ENCODE data around the gene MRPS12.

The MRPS12 gene

DNA sequence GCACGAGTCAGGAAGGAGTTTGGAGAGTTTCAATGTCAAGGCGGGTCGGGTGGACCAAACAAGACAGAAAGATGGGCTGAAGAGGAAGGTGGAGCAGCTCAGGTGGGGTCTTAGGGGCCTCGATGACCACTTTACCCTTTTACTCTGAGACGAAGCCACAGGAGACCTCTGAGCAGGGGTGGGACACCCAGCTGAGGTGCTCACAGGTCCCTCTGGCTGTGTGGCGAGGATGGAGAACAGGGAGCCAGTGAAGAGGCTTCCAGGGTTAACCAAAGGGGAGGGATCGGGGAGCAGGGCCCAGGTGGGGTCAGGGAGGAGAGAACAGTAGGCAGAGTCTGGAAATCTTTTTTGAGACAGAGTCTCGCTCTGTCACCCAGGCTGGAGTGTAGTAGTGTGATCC lies 16.8 kb upstream of the MRPS12 start:
- Histone ChIP-seq H3K36me3 (ENCODE audit: control insufficient read depth, insufficient read depth, low read length) (no peaks in the 10 kb centered on the region), H3K4me1 (ENCODE audit: control insufficient read depth, insufficient read depth, low read length) (no peaks in the 10 kb centered on the region), H3K27me3 (ENCODE audit: control insufficient read depth, insufficient read depth, low read length) (peaks cover 16% of the 10 kb centered on the region), H3K9me3 (ENCODE audit: control insufficient read depth, low read length) (no peaks in the 10 kb centered on the region), H3K9ac (ENCODE audit: low read length) (no peak overlapping the region), H3K4me3 (ENCODE audit: low read length) (no peak overlapping the region)

DNA sequence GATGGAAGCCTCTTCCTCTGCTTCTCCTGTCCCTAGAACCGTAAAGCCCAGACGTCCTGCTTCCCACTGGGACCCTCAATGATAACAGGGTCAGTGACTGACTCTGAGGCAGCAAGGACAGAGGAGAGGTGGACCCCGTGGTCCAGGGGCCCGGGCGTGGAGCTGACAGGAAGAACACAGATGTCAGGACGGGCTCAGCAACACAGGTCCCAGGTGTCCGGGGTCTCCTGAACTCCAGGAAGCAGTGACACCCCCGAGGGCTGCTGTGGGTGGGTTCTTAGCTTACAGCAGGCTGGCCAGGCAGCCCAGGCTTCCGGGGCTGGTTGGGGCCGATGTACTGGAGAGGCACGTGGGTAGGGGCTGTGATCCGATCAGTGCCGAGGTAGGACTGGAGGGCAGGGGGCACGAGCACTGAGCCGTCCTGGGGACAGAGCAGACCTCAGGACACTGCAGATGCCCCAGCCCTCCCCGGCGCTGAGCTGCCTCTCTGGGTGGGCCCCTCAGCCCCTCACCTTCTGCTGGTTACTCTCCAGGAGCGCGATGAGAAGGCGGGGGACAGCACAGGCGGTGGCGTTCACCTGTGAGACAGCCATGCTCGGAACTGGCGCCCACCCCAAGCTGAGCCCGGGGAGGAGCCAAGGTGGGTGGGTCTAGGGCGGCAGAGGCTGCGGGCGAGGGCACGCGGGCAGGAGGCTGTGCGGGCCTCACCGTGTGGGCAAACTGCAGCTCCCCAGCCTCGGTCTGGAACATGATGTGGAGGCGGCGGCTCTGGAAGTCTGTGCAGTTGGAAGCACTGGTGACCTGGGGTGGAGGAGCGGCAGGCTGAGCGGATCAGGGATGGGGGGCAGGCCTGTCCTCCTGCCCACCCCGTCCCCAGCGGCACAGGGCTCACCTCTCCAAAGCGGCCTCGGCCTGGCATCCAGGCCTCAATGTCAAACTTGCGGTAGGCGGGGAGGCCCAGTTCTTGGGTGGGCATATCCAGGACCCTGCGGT lies 15.1 kb upstream of the MRPS12 start:
- no peak overlapping the region for H3K9ac ChIP-seq (ENCODE audit: low read length)

DNA sequence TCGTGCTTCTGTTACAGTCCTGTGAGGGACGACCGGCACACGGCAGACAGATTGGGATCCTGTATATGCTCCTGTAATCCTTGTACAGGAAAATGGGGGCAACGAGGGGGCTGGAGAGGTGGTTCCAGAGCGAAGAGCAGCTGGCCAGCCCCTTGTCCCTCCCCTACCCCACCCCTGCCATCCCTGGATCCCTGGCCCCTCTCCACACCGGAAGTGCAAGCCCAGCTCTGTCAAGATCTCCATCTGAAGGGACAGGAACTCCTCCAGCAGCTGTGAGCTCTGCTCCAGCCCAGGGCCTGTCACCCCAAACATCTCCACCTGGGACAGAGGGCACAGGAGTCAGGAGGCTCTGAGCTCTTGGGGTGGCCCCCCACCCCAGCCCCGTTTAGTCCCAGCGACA lies 13.2 kb upstream of the MRPS12 start:
- H3K9ac ChIP-seq (ENCODE audit: low read length) = no peak overlapping the region
- no peaks in the 10 kb centered on the region for H3K9me3 ChIP-seq (ENCODE audit: control insufficient read depth, low read length)
- H3K4me1 ChIP-seq (ENCODE audit: control insufficient read depth, insufficient read depth, low read length) = no peaks in the 10 kb centered on the region
- no peak overlapping the region for H3K4me3 ChIP-seq (ENCODE audit: low read length)
- H3K27me3 ChIP-seq (ENCODE audit: control insufficient read depth, insufficient read depth, low read length) = peaks cover 1% of the 10 kb centered on the region
- no peaks in the 10 kb centered on the region for H3K36me3 ChIP-seq (ENCODE audit: control insufficient read depth, insufficient read depth, low read length)

More for the DNA sequence above, 15.1 kb upstream of the MRPS12 start:
- no peak overlapping the region for H3K4me3 ChIP-seq (ENCODE audit: low read length)
- H3K9me3 ChIP-seq (ENCODE audit: control insufficient read depth, low read length) = no peaks in the 10 kb centered on the region
- peaks cover 16% of the 10 kb centered on the region for H3K27me3 ChIP-seq (ENCODE audit: control insufficient read depth, insufficient read depth, low read length)
- H3K36me3 ChIP-seq (ENCODE audit: control insufficient read depth, insufficient read depth, low read length) = no peaks in the 10 kb centered on the region
- no peaks in the 10 kb centered on the region for H3K4me1 ChIP-seq (ENCODE audit: control insufficient read depth, insufficient read depth, low read length)

DNA sequence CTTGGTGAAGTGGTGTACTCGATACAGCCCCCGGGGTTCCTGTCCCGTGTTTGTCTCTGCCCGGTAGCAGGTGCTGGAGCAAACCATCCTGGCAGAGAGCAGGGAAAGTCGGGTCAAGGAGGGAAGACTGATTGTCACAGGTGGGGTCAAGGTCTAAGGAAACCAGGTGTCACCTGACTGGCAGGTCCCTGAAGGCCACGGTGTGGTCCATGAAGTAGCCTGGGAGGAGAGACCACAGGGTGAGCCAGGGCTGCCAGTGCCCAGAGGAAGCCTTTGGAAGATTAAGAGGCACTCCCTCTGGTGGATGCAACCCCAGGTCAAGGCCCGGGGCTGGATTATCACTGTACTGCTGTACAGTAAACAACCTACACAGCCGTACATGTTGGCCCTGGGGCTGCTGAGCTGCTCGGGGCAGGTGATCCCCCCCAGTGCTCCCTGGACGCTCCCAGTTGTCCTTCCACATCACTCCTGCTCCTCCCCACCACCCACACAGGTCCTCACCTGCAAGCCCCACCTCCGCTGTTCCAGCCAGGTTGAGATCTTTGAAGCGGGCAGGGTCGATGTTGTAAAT lies 12.7 kb upstream of the MRPS12 start:
- H3K27me3 ChIP-seq (ENCODE audit: control insufficient read depth, insufficient read depth, low read length) = no peaks in the 10 kb centered on the region

DNA sequence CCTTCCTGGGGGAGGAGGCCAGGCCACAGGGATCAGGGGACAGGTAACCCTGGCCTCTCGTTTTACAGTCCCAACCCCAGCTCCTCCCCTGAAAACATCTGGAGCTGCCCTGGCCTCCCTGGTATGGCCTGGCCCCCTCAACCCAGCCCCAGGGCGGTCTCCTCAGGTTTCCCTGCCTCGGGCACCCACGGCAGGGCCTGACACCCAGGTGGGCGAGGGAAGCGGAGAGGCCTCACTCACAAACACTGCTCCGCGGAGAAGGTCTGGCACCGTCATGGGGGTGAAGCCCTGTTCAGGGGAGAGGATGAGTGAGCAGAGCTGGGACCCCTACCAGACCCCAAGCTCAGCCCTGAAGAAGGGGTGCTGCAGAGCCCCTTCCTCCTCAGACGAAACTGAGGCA lies 12.2 kb upstream of the MRPS12 start:
- Histone ChIP-seq H3K36me3 (ENCODE audit: control insufficient read depth, insufficient read depth, low read length) (no peaks in the 10 kb centered on the region), H3K4me1 (ENCODE audit: control insufficient read depth, insufficient read depth, low read length) (no peaks in the 10 kb centered on the region), H3K27me3 (ENCODE audit: control insufficient read depth, insufficient read depth, low read length) (no peaks in the 10 kb centered on the region)

More for the DNA sequence above, 12.7 kb upstream of the MRPS12 start:
- H3K9ac ChIP-seq (ENCODE audit: low read length) = no peak overlapping the region
- H3K4me3 ChIP-seq (ENCODE audit: low read length) = no peak overlapping the region
- no peaks in the 10 kb centered on the region for H3K4me1 ChIP-seq (ENCODE audit: control insufficient read depth, insufficient read depth, low read length)
- no peaks in the 10 kb centered on the region for H3K36me3 ChIP-seq (ENCODE audit: control insufficient read depth, insufficient read depth, low read length)
- no peaks in the 10 kb centered on the region for H3K9me3 ChIP-seq (ENCODE audit: control insufficient read depth, low read length)

DNA sequence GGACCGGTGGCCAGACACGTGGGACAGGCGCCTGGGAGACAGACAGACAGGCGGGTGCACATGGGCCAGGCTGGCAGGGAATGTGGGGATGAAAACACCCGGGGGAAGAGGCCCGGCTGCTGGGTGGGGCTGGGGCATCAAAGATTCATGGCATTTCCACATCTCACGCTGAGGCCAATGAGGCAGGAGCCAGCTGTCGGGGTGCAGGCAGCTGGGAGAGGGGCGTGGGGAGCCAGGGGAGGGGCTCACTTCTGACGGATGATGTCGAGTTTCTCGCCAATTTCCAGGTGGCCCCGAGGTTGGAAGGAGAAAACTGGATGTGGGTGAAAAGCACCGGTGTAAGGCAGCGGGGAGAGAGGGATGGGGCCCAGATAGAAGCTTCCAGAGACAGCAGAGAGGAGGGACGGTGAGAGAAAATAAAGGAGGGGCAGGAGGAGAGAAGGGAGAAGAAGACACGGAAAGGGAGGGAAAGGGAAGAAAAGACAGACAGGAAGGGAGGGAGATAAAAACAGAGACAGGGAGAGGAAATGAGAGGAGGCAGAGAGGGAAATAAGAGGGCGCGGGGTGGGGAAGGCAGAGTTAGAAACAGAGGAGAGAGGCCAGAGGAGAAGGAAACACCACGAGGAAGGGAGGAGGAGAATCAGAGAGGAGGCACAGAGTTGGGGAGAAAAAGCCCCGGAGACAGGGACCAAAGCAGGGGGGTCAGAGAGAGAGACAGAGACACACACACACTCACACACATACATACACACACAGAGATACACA lies 10.7 kb upstream of the MRPS12 start:
- Histone ChIP-seq H3K4me3 (ENCODE audit: low read length) (no peak overlapping the region), H3K27me3 (ENCODE audit: control insufficient read depth, insufficient read depth, low read length) (no peaks in the 10 kb centered on the region), H3K9me3 (ENCODE audit: control insufficient read depth, low read length) (no peaks in the 10 kb centered on the region), H3K36me3 (ENCODE audit: control insufficient read depth, insufficient read depth, low read length) (peaks cover 4% of the 10 kb centered on the region), H3K9ac (ENCODE audit: low read length) (no peak overlapping the region), H3K4me1 (ENCODE audit: control insufficient read depth, insufficient read depth, low read length) (no peaks in the 10 kb centered on the region)

More for the DNA sequence above, 12.2 kb upstream of the MRPS12 start:
- Histone ChIP-seq H3K9me3 (ENCODE audit: control insufficient read depth, low read length) (no peaks in the 10 kb centered on the region), H3K4me3 (ENCODE audit: low read length) (no peak overlapping the region), H3K9ac (ENCODE audit: low read length) (no peak overlapping the region)

DNA sequence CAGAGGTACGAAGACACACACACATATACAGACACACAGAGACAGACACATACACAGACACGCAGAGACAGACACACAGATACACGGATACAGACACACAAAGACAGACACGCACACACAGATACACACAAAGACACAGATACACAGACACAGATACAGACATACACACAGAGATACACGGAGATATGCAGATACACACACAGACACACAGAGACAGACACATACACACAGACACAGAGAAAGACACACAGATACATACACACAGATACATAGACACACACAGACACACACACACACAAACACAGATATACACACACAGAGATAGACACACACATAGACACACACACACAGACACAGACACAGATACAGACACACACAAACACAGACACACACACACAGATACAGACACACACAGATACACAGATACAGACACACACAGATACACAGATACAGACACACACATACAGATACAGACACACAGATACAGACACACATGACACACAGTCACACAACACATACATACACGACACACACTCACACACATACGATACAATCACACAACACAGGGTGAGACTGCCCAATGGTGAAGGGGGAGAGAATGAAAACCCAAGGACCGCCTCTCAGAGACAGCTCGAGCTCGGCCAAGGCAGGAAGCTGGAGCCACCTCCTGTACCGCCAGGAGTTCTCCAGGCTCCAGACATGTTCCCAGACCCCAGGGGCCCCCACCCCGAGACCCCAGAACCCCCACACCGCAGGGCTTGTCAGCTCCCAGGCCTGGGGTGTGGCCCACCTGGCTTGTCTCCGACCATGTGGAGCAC lies 9.9 kb upstream of the MRPS12 start:
- Histone ChIP-seq H3K9me3 (ENCODE audit: control insufficient read depth, low read length) (no peaks in the 10 kb centered on the region), H3K36me3 (ENCODE audit: control insufficient read depth, insufficient read depth, low read length) (peaks cover 4% of the 10 kb centered on the region), H3K4me3 (ENCODE audit: low read length) (no peak overlapping the region), H3K27me3 (ENCODE audit: control insufficient read depth, insufficient read depth, low read length) (no peaks in the 10 kb centered on the region), H3K4me1 (ENCODE audit: control insufficient read depth, insufficient read depth, low read length) (no peaks in the 10 kb centered on the region), H3K9ac (ENCODE audit: low read length) (no peak overlapping the region)

DNA sequence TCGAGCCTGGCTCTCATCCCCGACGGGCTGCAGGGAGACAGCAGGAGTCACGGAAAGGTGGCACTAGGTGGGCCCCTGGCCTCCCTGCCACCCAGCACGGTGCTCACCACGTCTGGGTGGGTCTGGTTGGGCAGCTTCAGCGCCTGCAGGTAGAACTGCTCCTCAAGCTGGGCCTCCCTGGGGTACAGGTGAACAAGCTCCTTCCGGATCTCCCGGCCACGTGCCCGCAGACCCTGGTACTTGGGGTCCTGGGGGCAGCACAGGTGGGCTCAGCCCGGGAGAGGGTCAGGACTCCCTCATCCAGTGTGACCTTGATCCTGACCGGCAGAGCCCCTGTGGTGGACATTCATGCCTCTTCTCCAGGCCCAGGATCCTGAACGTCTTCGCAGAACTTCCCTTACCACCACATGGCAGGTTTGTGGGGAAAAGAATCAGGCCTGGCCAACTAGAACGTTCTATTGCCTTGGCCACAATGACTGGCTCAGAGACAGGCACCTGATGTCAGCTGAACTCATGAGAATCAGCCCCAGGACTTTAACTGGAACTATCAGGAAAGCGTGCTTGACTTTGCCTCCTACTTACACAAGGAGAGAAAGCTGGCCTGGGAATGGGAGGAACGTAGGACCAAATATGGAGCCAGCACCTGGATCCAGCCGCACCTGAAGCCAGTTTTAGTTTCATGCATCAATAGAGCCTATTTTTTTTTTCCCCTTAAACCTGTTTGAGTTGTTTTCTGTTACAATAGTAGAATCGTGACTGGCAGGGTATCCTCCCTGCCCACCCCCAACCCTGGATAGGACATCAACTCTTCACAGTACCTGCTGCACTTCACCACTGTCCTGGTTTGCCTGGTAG lies 9.1 kb upstream of the MRPS12 start:
- no peak overlapping the region for H3K4me3 ChIP-seq (ENCODE audit: low read length)
- H3K9me3 ChIP-seq (ENCODE audit: control insufficient read depth, low read length) = no peaks in the 10 kb centered on the region
- H3K4me1 ChIP-seq (ENCODE audit: control insufficient read depth, insufficient read depth, low read length) = no peaks in the 10 kb centered on the region
- H3K36me3 ChIP-seq (ENCODE audit: control insufficient read depth, insufficient read depth, low read length) = peaks cover 4% of the 10 kb centered on the region
- no peak overlapping the region for H3K9ac ChIP-seq (ENCODE audit: low read length)
- H3K27me3 ChIP-seq (ENCODE audit: control insufficient read depth, insufficient read depth, low read length) = no peaks in the 10 kb centered on the region

DNA sequence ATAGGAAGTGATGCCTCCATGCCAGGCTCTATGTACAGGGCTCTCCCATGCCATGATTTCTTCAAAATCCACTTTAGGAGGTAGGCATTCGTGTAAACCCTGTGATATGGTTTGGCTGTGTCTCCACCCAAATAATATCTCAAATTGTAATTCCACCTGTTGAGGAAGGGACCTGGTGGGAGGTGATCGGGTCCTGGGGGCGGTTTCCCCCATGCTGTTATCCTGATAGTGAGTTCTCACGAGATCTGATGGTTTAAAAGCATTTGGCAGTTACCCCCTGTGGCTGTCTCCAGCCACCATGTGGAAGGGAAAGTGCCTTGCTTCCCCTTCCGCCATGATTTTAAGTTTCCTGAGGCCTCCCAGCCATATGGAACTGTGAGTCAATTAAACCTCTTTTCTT lies 8.3 kb upstream of the MRPS12 start:
- no peaks in the 10 kb centered on the region for H3K4me1 ChIP-seq (ENCODE audit: control insufficient read depth, insufficient read depth, low read length)
- H3K36me3 ChIP-seq (ENCODE audit: control insufficient read depth, insufficient read depth, low read length) = peaks cover 4% of the 10 kb centered on the region
- no peak overlapping the region for H3K9ac ChIP-seq (ENCODE audit: low read length)
- no peaks in the 10 kb centered on the region for H3K9me3 ChIP-seq (ENCODE audit: control insufficient read depth, low read length)
- H3K4me3 ChIP-seq (ENCODE audit: low read length) = no peak overlapping the region
- no peaks in the 10 kb centered on the region for H3K27me3 ChIP-seq (ENCODE audit: control insufficient read depth, insufficient read depth, low read length)

DNA sequence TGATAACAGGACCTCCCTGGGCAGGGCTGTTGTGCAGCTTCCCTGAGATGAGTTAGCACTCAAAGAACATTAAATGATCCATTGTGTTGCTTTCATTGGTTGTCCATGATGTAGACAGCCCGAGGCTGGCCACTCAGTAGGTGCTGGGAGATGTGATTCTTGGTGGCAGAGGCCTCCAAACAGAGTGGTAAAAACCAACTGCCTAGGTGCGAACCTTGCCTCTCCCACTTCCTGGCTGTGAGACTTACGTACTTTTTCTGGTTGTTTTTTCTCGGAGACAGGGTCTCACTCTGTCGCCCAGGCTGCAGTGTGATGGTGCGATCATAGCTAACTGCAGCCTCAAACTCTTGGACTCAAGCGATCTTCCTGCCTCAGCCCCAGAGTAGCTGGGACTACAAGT lies 6.4 kb upstream of the MRPS12 start:
- H3K27me3 ChIP-seq (ENCODE audit: control insufficient read depth, insufficient read depth, low read length) = no peaks in the 10 kb centered on the region
- peaks cover 4% of the 10 kb centered on the region for H3K36me3 ChIP-seq (ENCODE audit: control insufficient read depth, insufficient read depth, low read length)
- no peak overlapping the region for H3K4me3 ChIP-seq (ENCODE audit: low read length)
- no peak overlapping the region for H3K9ac ChIP-seq (ENCODE audit: low read length)
- H3K4me1 ChIP-seq (ENCODE audit: control insufficient read depth, insufficient read depth, low read length) = peaks cover 2% of the 10 kb centered on the region
- H3K9me3 ChIP-seq (ENCODE audit: control insufficient read depth, low read length) = no peaks in the 10 kb centered on the region
